GM19468 (cell line): ENCODE data around the gene CTNNBL1.

Source experiments
- ATAC-seq: cut with Tn5 transposase; IDR thresholded peaks from one replicate; pipeline ENCODE4 v1.9.1; 2021; ENCODE audit warnings: mild to moderate bottlenecking, moderate library complexity, moderate number of reproducible peaks; ENCODE audit not compliant: unreplicated experiment; ENCODE audit errors: extremely low read depth

Gene CTNNBL1

DNA sequence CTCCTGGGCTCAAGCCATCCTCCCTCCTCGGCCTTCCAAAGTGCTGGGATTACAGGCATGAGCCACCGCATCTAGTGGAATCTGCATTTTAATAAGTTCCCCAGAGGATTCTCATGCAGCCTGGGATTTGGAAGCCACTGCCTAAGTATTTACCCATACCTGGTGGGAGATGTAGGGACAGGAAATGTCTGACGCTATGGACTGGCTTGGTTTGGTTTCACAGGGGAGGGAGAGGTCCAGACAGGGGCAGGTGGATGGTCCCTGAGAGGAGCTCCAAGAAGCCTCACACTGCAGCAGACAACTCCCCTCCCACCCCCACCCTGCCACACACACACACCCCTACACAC lies 213.5 kb downstream of the CTNNBL1 start:
- ATAC-seq: no peak

DNA sequence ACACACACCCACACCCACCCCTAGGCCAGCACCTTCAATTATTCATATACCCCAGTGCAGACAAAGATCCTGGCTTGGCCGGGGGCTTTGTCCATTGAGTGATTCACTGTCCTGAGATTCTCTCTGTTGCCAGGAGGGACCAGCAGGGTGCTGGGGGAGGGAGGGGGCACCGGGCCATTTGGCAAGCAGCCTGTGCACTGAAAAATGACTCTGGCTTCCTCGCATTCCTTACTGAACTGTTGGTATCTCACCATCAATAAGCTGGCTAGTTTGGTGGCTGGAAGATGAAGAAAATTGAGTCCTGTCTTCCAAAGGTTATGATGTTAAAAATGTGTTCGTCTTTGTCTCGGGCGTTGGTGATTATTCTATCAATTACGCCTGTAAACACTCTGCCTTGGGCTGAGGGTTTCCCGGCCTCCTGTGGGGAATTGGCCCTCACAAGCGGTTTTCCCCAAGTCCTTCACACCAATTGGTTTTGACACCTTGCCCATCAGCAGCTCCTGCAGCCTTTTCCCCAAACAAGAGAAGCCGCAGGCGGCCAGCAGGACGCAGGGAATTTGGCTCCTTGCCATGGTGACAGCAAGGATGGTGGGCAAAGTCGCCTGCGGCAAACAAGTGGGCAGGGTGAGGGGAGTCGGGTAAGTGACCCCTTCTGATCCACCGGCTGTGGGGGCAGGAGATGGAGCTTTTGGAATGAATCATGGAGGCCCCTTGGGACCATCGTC lies 214.0 kb downstream of the CTNNBL1 start:
- ATAC-seq: no peak

- no peak for ATAC-seq
These were observed 217.4 kb downstream of the CTNNBL1 start for GRCh38 chr20:37911261-37911660.

DNA sequence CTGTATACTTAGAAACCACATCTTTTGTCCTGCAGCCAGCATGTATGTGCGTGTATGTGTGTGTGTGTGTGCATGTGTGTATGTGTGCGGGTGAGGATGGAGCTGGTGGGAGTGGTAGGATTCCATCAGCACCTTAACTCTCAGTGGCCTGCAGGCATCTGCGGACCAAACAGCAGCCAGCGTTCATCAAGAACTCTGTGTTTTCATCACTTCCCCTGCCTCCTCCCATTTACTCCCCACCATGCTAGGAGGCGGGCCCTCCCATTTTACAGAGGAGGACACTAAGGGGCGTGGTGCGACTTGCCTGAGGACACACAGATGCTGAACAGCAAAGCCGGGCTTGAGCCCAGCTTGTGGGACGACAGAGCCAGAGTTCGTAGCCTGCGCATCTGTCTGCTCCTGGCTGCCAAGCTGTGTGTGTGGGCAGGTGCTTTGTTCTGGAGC lies 218.0 kb downstream of the CTNNBL1 start:
- no peak for ATAC-seq

GRCh38 chr20:37912874-37913273 lies 219.0 kb downstream of the CTNNBL1 start:
- no peak for ATAC-seq

DNA sequence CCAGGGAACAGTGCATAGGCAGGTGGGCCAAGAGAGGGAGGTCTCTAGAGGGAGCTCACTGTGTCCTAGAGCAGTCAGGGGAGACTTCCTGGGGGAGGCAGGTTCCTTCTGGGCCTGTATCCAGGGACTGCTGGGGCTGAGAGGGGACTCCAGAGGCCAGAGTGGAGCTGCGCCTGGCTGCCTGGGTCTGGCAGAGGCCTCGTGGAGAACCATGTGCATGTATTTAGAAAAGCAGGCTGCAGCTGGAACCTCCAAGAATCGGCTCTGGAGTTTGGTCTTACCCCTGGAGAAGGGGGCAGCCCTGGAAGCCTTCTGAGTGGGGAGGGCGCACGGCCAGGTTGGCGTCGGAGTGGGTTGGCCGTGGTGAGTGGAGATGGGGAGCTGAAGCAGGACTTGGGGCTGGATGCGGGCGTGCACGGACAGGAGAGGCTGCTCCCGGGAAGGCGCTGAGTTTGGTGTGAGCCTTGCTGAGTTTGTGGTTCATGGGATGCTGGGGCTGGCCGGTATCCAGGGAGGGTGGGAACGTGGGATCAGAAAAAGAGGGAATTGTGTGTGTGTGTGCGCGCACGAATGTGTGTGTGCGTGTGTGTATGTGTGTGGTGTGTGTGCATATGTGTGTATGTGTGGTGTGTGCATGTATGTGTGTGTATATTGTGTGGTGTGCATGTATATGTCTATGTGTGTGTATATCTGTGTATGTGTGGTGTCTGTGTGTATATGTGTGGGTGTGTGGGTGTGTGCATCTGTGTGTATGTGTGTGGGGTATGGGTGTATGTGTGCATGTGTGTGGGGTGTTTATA lies 219.9 kb downstream of the CTNNBL1 start:
- no peak for ATAC-seq

- no peak for ATAC-seq
These were observed 220.5 kb downstream of the CTNNBL1 start for GRCh38 chr20:37914367-37914671.

- no peak for ATAC-seq
These were observed 221.0 kb downstream of the CTNNBL1 start for GRCh38 chr20:37914672-37915433.

GRCh38 chr20:37915434-37915787 lies 221.6 kb downstream of the CTNNBL1 start:
- ATAC-seq: no peak

DNA sequence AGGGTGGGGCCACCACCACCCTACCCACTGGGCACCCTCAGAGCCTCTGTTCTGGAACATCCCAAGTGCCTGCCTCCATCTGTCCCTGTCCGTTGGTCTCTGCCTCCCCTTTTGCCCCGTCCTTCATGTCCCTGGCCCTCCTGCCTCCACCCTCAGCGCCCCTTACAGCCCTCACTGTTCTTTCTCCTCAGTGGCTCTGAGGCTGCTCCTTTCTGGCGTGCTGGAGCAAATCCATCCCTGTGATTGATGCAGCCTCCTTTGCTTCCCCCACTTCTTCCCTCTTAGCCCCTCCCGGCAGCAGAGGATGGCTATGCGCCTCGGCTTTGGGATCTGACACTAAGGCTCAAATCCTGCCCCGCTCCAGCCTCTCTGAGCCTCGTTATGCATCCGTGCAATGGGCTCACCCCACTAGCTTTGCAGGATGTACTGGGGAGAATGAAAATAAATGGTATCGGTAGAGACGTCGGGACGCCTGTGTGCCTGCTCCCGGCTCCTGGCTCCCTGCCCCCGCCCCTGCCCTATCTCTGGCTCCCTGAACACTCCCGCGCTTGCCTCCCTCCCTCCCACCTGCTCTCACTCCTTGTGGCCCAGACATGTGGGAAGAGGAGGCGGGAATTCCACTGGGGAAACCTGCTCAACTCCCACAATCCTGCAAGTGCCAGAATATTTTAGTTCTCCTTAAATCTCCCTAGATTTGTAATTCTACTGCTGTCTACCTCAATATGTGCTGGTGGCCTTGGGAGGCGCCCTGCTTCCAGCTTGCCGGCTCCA lies 222.2 kb downstream of the CTNNBL1 start:
- ATAC-seq: no peak

DNA sequence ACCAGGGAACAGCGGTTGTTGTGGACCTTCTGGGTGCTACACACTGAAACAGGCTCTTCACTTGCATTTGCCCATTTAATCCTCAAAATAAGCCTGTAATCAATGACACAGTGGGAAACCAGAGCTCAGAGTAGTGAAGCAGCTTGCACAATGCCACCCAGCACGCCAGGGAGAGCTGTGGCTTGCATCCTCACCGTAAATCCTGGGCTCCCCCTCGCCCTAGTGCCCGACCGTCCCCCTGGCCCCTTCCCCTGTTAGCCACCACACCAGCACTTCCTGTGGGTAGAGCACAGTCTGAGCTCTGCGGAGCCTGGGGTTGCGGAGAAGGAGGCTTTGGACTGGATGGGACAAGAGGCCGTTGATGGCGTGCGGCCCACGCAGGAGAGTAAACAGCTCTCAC lies 223.6 kb downstream of the CTNNBL1 start:
- ATAC-seq: no peak

DNA sequence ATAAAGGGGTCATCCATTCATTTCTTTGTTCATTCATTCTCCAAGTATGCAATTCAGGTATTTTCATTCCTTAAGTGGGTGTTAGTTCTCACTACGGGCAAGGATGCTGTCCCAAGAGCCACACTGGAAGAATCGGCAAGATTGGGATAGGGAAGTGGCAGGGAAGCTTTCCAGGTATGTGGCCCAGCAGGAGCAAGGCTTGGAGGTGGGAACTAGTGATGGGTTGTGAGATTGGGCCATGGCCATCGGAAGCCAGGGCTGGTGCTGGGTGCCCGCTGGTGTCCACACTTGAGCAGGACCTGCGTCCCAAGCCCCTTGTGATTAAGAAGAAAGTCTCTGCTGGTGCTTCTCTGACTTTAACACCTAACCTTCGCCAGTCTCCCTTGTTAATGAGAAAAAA lies 224.2 kb downstream of the CTNNBL1 start:
- ATAC-seq: no peak

DNA sequence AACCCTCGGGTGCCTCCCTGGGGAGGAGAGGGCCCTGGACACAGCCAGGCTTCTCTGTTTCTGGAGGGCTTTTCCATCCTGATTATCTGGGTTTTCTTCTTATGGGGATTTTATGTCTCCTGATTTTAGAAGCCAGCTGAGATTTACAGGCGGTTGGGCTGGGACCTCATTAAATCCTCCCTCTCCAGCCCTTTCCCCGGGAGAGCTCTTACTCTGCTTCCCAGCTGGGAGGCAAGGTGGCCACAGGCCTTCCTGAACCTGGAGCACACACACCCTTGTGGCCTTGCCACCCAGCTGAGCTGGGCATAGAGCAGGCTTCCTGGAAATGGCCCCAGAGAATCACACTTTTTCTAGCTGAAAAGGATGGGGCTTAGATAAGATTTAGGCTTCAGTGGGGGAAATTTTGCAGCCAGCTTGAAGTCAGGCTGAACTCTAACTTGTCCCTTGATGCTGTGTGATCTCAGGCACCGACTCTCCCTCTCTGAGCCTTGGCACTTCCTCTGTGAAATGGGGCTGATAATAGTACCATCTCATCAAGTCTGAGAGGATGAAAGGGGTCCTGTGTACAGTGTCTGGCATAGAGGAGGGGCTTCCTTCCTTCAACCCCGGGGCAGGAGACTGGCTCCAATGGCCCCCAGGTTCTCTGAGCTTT lies 225.7 kb downstream of the CTNNBL1 start:
- no peak for ATAC-seq

- no peak for ATAC-seq
These were observed 226.4 kb downstream of the CTNNBL1 start for GRCh38 chr20:37920270-37920669.

GRCh38 chr20:37920679-37921322 lies 227.0 kb downstream of the CTNNBL1 start:
- no peak for ATAC-seq

DNA sequence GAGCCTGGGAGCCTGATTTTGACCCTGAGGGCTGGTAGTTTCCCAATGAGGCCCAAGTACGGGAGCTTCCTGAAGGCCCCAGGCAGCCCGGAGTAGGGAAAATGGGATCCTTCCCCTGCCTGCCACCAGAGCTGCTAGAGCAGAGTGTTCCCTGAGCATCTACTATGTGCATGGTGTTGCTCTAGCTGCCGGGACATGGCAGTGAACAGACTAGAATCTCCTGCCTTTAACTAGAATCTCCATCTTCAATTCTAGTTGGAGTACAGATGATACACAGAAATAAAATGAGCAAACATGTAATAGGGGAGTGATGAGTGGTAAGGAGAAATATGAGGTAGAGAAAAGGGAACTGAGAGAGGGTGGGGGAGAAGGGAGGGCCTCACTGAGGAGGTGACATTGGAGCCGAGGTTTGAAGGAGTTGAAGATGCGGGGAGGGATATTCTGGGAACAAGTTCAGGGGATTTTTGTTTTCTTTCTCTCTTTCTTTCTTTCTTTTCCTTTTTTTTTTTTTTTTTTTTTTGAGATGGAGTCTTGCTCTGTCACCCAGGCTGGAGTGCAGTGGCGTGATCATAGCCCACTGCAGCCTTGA lies 227.6 kb downstream of the CTNNBL1 start:
- ATAC-seq: no peak
